HFFc6 (cell line): ENCODE results near the gene RFTN1. TPM values are rescaled to one million over a fixed set of nuclear protein-coding genes. Genes with fewer than 3 reads are reported as not detected.

Experiments used
- DNase-seq: peaks from one replicate; pipeline ENCODE4 v3.0.0-alpha.2; 2018
- H3K27ac Mint-ChIP-seq: 2 replicates; pipeline ENCODE4 v1.8.0; 2020; ENCODE audit warnings: mild to moderate bottlenecking, mixed read lengths
- H3K27me3 Mint-ChIP-seq: 2 replicates; pipeline ENCODE4 v1.8.0; 2021; ENCODE audit warnings: mild to moderate bottlenecking, moderate library complexity, mixed read lengths; ENCODE audit not compliant: insufficient read depth
- H3K36me3 Mint-ChIP-seq: 2 replicates; pipeline ENCODE4 v1.8.0; 2021; ENCODE audit warnings: low read depth, mixed read lengths
- H3K4me1 Mint-ChIP-seq: 2 replicates; pipeline ENCODE4 v1.8.0; 2020; ENCODE audit warnings: low read depth, mixed read lengths
- H3K4me3 Mint-ChIP-seq: 2 replicates; pipeline ENCODE4 v1.8.0; 2020; ENCODE audit warnings: mild to moderate bottlenecking, moderate library complexity, mixed read lengths
- H3K9me3 Mint-ChIP-seq: 2 replicates; pipeline ENCODE4 v1.8.0; 2020; ENCODE audit warnings: mild to moderate bottlenecking, mixed read lengths
- total RNA-seq, 6 experiments: library from RNA; stranded (reverse); fragmentation: NEBNext Ultra II Directional; extraction: Animal tissue kit (Norgen Biotek cat#: 25700); gene quantifications; 2 replicates in 1 of 6; 3 replicates in 5 of 6; pipeline ENCODE4 v1.2.3, GENCODE V29; 2021
- TF ChIP-seq, protein P1 (sequence below): fragments of 200-600 bp; sonication (generic); IDR thresholded peaks from 2 replicates; pipeline ENCODE4 v1.5.0; 2021; ENCODE audit warnings: antibody characterized with exemption, mild to moderate bottlenecking

RFTN1 gene
- total RNA-seq, 6 experiments from 2014 or later = 53.4 to 62.4 (median 57.4) TPM

DNA sequence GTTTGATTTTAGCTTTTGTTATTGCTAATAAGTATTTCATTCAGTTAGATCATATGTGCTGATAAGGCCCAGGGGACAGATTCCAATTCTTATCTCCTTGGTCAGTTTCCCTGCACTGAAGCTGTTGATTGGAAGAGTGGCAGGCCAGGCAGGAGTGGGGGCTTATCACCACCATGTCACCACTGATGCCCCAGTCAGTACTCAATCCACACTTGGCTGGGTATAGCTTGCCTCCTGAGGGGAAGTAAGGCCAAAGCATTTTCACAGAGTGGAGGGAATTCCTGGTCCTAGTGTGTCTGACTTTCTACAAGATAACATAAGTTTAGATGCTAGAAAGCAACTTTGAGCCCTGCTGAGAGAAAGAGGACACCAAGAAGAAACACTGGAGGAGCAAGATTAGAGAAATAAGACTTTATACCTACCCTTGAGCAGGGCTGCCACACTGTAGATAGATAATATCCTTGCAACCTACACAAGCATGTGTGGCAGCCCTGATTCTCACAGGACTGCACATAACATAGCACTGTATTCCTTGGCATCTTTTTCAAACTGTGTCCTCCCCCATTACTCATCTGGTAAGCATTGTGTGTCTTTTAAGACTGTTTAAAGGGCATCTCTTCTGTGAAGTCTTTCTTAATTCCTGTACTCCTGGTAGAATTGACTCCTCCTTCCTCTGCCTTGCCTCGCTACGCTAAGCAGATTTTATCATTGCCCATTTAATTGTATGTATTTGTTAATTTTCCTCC, 224.2 kb downstream of the RFTN1 start:
- H3K4me3 Mint-ChIP-seq = no peak overlapping the region
- TF ChIP-seq, protein P1, sequence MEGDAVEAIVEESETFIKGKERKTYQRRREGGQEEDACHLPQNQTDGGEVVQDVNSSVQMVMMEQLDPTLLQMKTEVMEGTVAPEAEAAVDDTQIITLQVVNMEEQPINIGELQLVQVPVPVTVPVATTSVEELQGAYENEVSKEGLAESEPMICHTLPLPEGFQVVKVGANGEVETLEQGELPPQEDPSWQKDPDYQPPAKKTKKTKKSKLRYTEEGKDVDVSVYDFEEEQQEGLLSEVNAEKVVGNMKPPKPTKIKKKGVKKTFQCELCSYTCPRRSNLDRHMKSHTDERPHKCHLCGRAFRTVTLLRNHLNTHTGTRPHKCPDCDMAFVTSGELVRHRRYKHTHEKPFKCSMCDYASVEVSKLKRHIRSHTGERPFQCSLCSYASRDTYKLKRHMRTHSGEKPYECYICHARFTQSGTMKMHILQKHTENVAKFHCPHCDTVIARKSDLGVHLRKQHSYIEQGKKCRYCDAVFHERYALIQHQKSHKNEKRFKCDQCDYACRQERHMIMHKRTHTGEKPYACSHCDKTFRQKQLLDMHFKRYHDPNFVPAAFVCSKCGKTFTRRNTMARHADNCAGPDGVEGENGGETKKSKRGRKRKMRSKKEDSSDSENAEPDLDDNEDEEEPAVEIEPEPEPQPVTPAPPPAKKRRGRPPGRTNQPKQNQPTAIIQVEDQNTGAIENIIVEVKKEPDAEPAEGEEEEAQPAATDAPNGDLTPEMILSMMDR = no peak
- H3K9me3 Mint-ChIP-seq = peaks cover 7% of the 10 kb centered on the region
- H3K27ac Mint-ChIP-seq = no peak overlapping the region
- DNase-seq = peak; percentile 23
- peaks cover 27% of the 10 kb centered on the region for H3K4me1 Mint-ChIP-seq
- H3K36me3 Mint-ChIP-seq = peaks cover 10% of the 10 kb centered on the region; the same call in 1 of the 2 replicates
- no peaks in the 10 kb centered on the region; the same call in 1 of the 2 replicates for H3K27me3 Mint-ChIP-seq

DNA sequence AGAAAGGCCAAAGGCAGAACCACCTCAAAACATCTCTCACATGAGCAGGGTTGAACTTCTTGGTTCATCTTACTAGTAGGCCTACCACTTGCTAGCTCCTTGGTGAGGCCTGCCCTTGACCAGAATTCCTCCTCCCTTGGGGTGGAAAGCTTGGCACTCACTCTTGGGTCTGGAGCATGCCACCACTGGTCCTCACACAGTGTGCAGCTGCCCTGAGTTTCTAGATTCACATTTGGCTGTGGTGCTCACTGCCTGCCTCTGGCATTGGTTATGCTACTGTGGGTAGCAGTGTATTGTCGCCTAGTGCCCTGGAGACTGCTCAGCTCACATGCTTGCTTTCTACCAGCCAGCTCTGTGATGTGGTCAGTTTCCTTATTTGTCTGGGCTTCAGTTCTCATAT, 224.8 kb downstream of the RFTN1 start:
- Mint-ChIP-seq H3K4me1 (peaks cover 27% of the 10 kb centered on the region), H3K36me3 (peaks cover 10% of the 10 kb centered on the region; the same call in 1 of the 2 replicates), H3K27me3 (no peaks in the 10 kb centered on the region; the same call in 1 of the 2 replicates), H3K9me3 (peaks cover 4% of the 10 kb centered on the region), H3K4me3 (no peak overlapping the region), H3K27ac (no peak overlapping the region)
- TF ChIP-seq, protein P1 = no peak
- no peak for DNase-seq

DNA sequence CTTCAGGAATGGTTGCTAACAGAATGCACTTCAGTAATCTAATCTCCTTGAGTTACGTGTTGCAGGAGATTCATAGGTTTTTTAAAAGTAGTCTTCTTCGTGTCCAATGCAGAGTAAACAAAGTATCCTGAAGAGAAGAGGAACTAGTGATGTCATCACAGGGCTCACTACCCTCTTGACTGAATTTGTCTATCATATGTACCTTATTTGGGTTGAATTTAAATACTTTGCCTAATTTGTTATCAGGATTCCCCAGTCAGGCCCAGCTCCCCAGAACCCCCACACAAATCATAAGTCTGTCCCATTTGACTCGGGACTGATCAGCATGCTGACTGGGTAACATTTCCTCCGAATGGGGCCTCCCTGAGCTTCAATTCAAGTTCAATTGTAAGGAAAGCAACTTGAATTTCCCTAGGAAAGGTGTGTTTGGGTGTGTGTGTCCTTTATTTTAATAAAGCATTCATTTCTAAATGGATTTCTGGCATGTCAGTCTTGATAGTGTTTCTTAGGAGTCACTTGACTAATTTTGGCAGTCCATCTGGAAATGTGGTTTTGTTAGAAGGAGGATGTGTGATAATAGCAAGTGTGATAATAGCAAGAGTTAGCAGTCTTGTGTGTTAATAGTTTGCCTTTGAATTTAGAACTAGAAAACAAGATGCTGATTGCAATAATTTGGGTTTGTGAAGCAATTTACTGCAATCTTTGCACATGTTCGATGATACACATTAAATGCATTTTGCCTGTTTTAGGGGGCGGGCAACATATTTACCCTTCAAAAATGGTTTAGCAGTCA, 226.6 kb downstream of the RFTN1 start:
- H3K36me3 Mint-ChIP-seq = no peaks in the 10 kb centered on the region
- no peaks in the 10 kb centered on the region; the same call in 1 of the 2 replicates for H3K27me3 Mint-ChIP-seq
- no peak overlapping the region for H3K4me3 Mint-ChIP-seq
- TF ChIP-seq, protein P1 = no peak
- no peak for DNase-seq
- no peaks in the 10 kb centered on the region for H3K9me3 Mint-ChIP-seq
- H3K4me1 Mint-ChIP-seq = peaks cover 27% of the 10 kb centered on the region
- H3K27ac Mint-ChIP-seq = no peak overlapping the region

GRCh38 chr3:16286161-16286560, 227.3 kb downstream of the RFTN1 start:
- Mint-ChIP-seq H3K27me3 (no peaks in the 10 kb centered on the region; the same call in 1 of the 2 replicates), H3K4me3 (no peak overlapping the region), H3K27ac (no peak overlapping the region), H3K4me1 (peaks cover 22% of the 10 kb centered on the region), H3K9me3 (no peaks in the 10 kb centered on the region), H3K36me3 (no peaks in the 10 kb centered on the region)
- TF ChIP-seq, protein P1 = no peak
- no peak for DNase-seq

- no peaks in the 10 kb centered on the region for H3K36me3 Mint-ChIP-seq
- peaks cover 9% of the 10 kb centered on the region for H3K4me1 Mint-ChIP-seq
- H3K4me3 Mint-ChIP-seq = no peak overlapping the region
- TF ChIP-seq, protein P1 = no peak
- H3K27ac Mint-ChIP-seq = no peak overlapping the region
- H3K27me3 Mint-ChIP-seq = no peaks in the 10 kb centered on the region; the same call in 1 of the 2 replicates
- H3K9me3 Mint-ChIP-seq = no peaks in the 10 kb centered on the region
- no peak for DNase-seq
Measured at GRCh38 chr3:16284633-16285032, 228.9 kb downstream of the RFTN1 start.
